GM23338 (cell line): ENCODE measurements around the gene AOPEP. TPM values are rescaled to one million over a fixed set of nuclear protein-coding genes. Genes with fewer than 3 reads are reported as not detected.
A peak's percentile ranks its signal among the peaks of the same experiment; 100 is the strongest.

Experiments
- ATAC-seq: fragments of 200-7000 bp; cut with Tn5 transposase; 3 replicates; pipeline ENCODE4 v1.9.1; 2020
- DNase-seq: peaks from one replicate; pipeline ENCODE4 v3.0.0-alpha.2; 2015; ENCODE audit warnings: low spot score
- H2AFZ ChIP-seq: fragments of 200-600 bp; sonication (generic); 2 replicates; pipeline ENCODE4 v1.8.0; 2016; ENCODE audit warnings: antibody characterized with exemption, mild to moderate bottlenecking, moderate library complexity
- H3F3A ChIP-seq: fragments of 200-600 bp; sonication (generic); replicated peaks from 2 replicates; pipeline ENCODE4 v1.8.0; 2017; ENCODE audit warnings: antibody characterized with exemption, mixed run types, low read depth
- H3K27ac ChIP-seq: fragments of 200-600 bp; sonication (generic); 2 replicates; pipeline ENCODE4 v1.6.1; 2016; ENCODE audit warnings: low read depth
- H3K27me3 ChIP-seq: fragments of 200-600 bp; sonication (generic); 2 replicates; pipeline ENCODE4 v1.8.0; 2016; ENCODE audit warnings: mild to moderate bottlenecking, mixed run types, moderate library complexity; ENCODE audit not compliant: insufficient read depth
- H3K36me3 ChIP-seq: fragments of 200-600 bp; sonication (generic); 2 replicates; pipeline ENCODE4 v1.8.0; 2016; ENCODE audit warnings: mild to moderate bottlenecking; ENCODE audit not compliant: insufficient read depth
- H3K4me1 ChIP-seq: fragments of 200-600 bp; sonication (generic); 2 replicates; pipeline ENCODE4 v1.8.0; 2016; ENCODE audit warnings: mild to moderate bottlenecking, moderate library complexity; ENCODE audit not compliant: insufficient read depth
- H3K4me2 ChIP-seq: fragments of 200-600 bp; sonication (generic); 2 replicates; pipeline ENCODE4 v1.7.1; 2017; ENCODE audit warnings: mixed run types
- H3K4me3 ChIP-seq: fragments of 200-600 bp; sonication (generic); 2 replicates; pipeline ENCODE4 v1.6.1; 2016; ENCODE audit warnings: mixed run types
- H3K79me2 ChIP-seq: fragments of 200-600 bp; sonication (generic); replicated peaks from 2 replicates; pipeline ENCODE4 v1.8.0; 2017; ENCODE audit warnings: mild to moderate bottlenecking; ENCODE audit not compliant: insufficient read depth
- H3K9me2 ChIP-seq: fragments of 200-600 bp; sonication (generic); 2 replicates; pipeline ENCODE4 v1.8.0; 2017; ENCODE audit not compliant: insufficient read depth
- H4K20me1 ChIP-seq: fragments of 200-600 bp; sonication (generic); replicated peaks from 2 replicates; pipeline ENCODE4 v1.8.0; 2017; ENCODE audit warnings: mild to moderate bottlenecking; ENCODE audit not compliant: insufficient read depth
- H3K27ac Mint-ChIP-seq: 2 replicates; pipeline ENCODE4 v1.8.0; 2020; ENCODE audit warnings: inconsistent platforms, mild to moderate bottlenecking, moderate library complexity, mixed read lengths
- H3K27me3 Mint-ChIP-seq: 3 replicates; pipeline ENCODE4 v1.8.0; 2022; ENCODE audit warnings: low read depth, mild to moderate bottlenecking, moderate library complexity, mixed read lengths, inconsistent platforms; ENCODE audit not compliant: insufficient read depth, poor library complexity
- H3K36me3 Mint-ChIP-seq: 3 replicates; pipeline ENCODE4 v1.8.0; 2021; ENCODE audit warnings: low read depth, mild to moderate bottlenecking, inconsistent platforms, moderate library complexity, mixed read lengths
- H3K4me1 Mint-ChIP-seq: 3 replicates; pipeline ENCODE4 v1.8.0; 2020; ENCODE audit warnings: mild to moderate bottlenecking, inconsistent platforms, mixed read lengths
- H3K4me3 Mint-ChIP-seq: 3 replicates; pipeline ENCODE4 v1.8.0; 2021; ENCODE audit warnings: moderate library complexity, mild to moderate bottlenecking, inconsistent platforms, mixed read lengths
- H3K9me3 Mint-ChIP-seq: 3 replicates; pipeline ENCODE4 v1.8.0; 2020; ENCODE audit warnings: moderate library complexity, mild to moderate bottlenecking, inconsistent platforms, mixed read lengths
- CTCF ChIP-seq, 2 experiments: fragments of 200-600 bp in 1 of 2; sonication (generic) in 1 of 2; conservative IDR thresholded peaks; 2 replicates each; pipeline versions ENCODE4 v1.5.1 to v1.6.1; 2016 to 2017; ENCODE audit warnings: antibody characterized with exemption in 2 of 2, low read depth in 2 of 2, mild to moderate bottlenecking in 2 of 2, moderate library complexity in 1 of 2
- ETS1 ChIP-seq: IDR thresholded peaks from 2 replicates; pipeline ENCODE4 v1.6.1; 2016; ENCODE audit warnings: antibody characterized with exemption
- EZH2 ChIP-seq: fragments of 200-600 bp; sonication (generic); IDR thresholded peaks from one replicate; pipeline ENCODE4 v1.8.0; 2017; ENCODE audit warnings: antibody characterized with exemption, mild to moderate bottlenecking, low read depth; ENCODE audit not compliant: unreplicated experiment
- EZH2phosphoT487 ChIP-seq: fragments of 200-600 bp; sonication (generic); IDR thresholded peaks from one replicate; pipeline ENCODE4 v1.8.1; 2018; ENCODE audit warnings: antibody characterized with exemption; ENCODE audit not compliant: unreplicated experiment
- NANOG ChIP-seq: IDR thresholded peaks from 2 replicates; pipeline ENCODE4 v1.6.1; 2016; ENCODE audit warnings: antibody characterized with exemption, borderline replicate concordance
- POLR2AphosphoS5 ChIP-seq: IDR thresholded peaks from 2 replicates; pipeline ENCODE4 v1.6.1; 2016; ENCODE audit warnings: antibody characterized with exemption, low read depth
- polyA plus RNA-seq: library from polyadenylated mRNA; unstranded; fragments of >200 nt; fragmentation: Nextera tagmentation; extraction: Ambion mirVana; gene quantifications from 2 replicates; pipeline ENCODE4 v1.2.1, GENCODE V29; 2016
- total RNA-seq: library from RNA; depleted of rRNA; stranded (reverse); fragments of >200 nt; shearing (Covaris generic); gene quantifications from 2 replicates; pipeline ENCODE4 v1.2.3, GENCODE V29; 2014
- TF ChIP-seq, protein P1 (sequence below): IDR thresholded peaks from one replicate; pipeline ENCODE4 v1.6.1; 2018; ENCODE audit warnings: antibody characterized with exemption; ENCODE audit not compliant: unreplicated experiment

Gene AOPEP
- total and polyA plus RNA-seq, 2 experiments from 2014 or later, result 7.0 to 16.5 TPM

- no peak for TF ChIP-seq CTCF (conservative IDR thresholded peaks at IDR 0.05; ENCODE audit: low read depth in 2 of 2)
- no peak for TF ChIP-seq NANOG
- TF ChIP-seq, protein P1, sequence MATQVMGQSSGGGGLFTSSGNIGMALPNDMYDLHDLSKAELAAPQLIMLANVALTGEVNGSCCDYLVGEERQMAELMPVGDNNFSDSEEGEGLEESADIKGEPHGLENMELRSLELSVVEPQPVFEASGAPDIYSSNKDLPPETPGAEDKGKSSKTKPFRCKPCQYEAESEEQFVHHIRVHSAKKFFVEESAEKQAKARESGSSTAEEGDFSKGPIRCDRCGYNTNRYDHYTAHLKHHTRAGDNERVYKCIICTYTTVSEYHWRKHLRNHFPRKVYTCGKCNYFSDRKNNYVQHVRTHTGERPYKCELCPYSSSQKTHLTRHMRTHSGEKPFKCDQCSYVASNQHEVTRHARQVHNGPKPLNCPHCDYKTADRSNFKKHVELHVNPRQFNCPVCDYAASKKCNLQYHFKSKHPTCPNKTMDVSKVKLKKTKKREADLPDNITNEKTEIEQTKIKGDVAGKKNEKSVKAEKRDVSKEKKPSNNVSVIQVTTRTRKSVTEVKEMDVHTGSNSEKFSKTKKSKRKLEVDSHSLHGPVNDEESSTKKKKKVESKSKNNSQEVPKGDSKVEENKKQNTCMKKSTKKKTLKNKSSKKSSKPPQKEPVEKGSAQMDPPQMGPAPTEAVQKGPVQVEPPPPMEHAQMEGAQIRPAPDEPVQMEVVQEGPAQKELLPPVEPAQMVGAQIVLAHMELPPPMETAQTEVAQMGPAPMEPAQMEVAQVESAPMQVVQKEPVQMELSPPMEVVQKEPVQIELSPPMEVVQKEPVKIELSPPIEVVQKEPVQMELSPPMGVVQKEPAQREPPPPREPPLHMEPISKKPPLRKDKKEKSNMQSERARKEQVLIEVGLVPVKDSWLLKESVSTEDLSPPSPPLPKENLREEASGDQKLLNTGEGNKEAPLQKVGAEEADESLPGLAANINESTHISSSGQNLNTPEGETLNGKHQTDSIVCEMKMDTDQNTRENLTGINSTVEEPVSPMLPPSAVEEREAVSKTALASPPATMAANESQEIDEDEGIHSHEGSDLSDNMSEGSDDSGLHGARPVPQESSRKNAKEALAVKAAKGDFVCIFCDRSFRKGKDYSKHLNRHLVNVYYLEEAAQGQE, result no peak
- no peak for TF ChIP-seq POLR2AphosphoS5
These were observed 352.0 kb downstream of the AOPEP start (continued) for GRCh38 chr9:95078511-95078910.

DNA sequence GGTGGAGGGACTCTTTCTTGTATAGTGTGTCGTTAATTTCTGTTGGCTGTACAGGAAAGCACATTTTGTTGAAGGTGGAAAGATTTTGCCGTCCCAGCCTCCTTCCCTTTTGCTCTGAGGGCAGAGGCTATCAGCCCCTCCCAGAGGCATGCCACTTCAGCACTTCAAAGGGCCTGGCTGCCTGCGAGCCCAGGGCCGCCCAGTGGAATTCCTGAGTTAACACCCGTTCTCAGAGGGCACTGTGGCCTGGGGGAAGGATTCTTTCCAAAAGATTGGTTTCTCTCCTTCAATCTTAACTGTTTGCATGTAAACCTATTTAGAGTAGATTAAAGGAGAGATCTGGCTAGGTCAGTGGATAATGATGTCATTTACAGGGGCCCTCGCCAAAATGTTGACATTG lies 352.4 kb downstream of the AOPEP start:
- Histone ChIP-seq H3K4me3 (no peak overlapping the region), H3F3A (no peaks in the 10 kb centered on the region), H3K4me2 (no peak overlapping the region), H2AFZ (no peak overlapping the region), H3K27me3 (no peaks in the 10 kb centered on the region), H3K4me1 (0 out of 2 replicates have a peak, but pooled peaks cover 8% of the 10 kb centered on the region), H4K20me1 (no peaks in the 10 kb centered on the region; the same call in 1 of the 2 replicates), H3K27ac (no peak overlapping the region), H3K79me2 (no peaks in the 10 kb centered on the region), H3K36me3 (no peaks in the 10 kb centered on the region), H3K9me2 (no peaks in the 10 kb centered on the region)
- Mint-ChIP-seq H3K4me3 (no peak overlapping the region), H3K36me3 (no peaks in the 10 kb centered on the region; the same call in 2 of the 3 replicates), H3K9me3 (no peaks in the 10 kb centered on the region), H3K27me3 (peaks cover 11% of the 10 kb centered on the region), H3K27ac (no peak overlapping the region), H3K4me1 (peaks cover 35% of the 10 kb centered on the region)
- peak; percentile 84 for ATAC-seq
- peak; percentile 59 for DNase-seq
- no peak for TF ChIP-seq POLR2AphosphoS5
- TF ChIP-seq NANOG, result no peak
- no peak for TF ChIP-seq ETS1
- TF ChIP-seq, protein P1, result no peak
- TF ChIP-seq EZH2phosphoT487, result no peak
- TF ChIP-seq CTCF (conservative IDR thresholded peaks at IDR 0.05; ENCODE audit: low read depth in 2 of 2), result 0 out of 4 replicates have a peak, but pooled peaks of 1 of the 2 experiments have one; percentile 9
- TF ChIP-seq EZH2, result no peak
